ENCODE results near the gene KCNK15.

The KCNK15 gene

GRCh38 chr20:44771172-44771535 lies 25.5 kb downstream of the KCNK15 start:
- no peak overlapping the region for H3K18ac ChIP-seq (ENCODE audit: low read length)

GRCh38 chr20:44772636-44773035 lies 27.0 kb downstream of the KCNK15 start:
- H3K23ac ChIP-seq (ENCODE audit: low read length) = no peak overlapping the region
- no peak overlapping the region for H3K18ac ChIP-seq (ENCODE audit: low read length)
- no peaks in the 10 kb centered on the region for H3K27me3 ChIP-seq (ENCODE audit: insufficient read depth, low read length, poor library complexity)
- H3K4me3 ChIP-seq (ENCODE audit: low read length) = no peak overlapping the region
- no peak overlapping the region for H4K8ac ChIP-seq (ENCODE audit: low read depth, low read length)
- no peak overlapping the region for H2AK5ac ChIP-seq (ENCODE audit: low read length)
- no peak overlapping the region for H3K4me2 ChIP-seq (ENCODE audit: low read length)
- H3K9ac ChIP-seq (ENCODE audit: low read length) = no peak overlapping the region
- no peak overlapping the region for H2BK120ac ChIP-seq (ENCODE audit: low read depth, low read length)
- no peak overlapping the region for H4K5ac ChIP-seq (ENCODE audit: low read length)
- DNase-seq = no peak
- H3K56ac ChIP-seq (ENCODE audit: low read length) = no peak overlapping the region
- H3K36me3 ChIP-seq (ENCODE audit: control insufficient read depth, insufficient read depth, low read length) = no peaks in the 10 kb centered on the region
- H2BK5ac ChIP-seq (ENCODE audit: low read length) = no peak overlapping the region
- no peak overlapping the region for H3K27ac ChIP-seq (ENCODE audit: low read depth, low read length)
- WGBS (ENCODE audit: extremely low coverage, insufficient coverage, low lambda C conversion rate) = no CpG with 5 or more reads among the region's 8 CpGs
- no peak overlapping the region for H2BK15ac ChIP-seq (replicated peaks; ENCODE audit: low read depth)
- H3K79me1 ChIP-seq (ENCODE audit: low read length) = no peaks in the 10 kb centered on the region
- no peak overlapping the region for H3K4ac ChIP-seq (ENCODE audit: low read depth, low read length)
- H3K4me1 ChIP-seq (ENCODE audit: control insufficient read depth, low read depth, low read length) = no peaks in the 10 kb centered on the region
- H3K79me2 ChIP-seq (ENCODE audit: control insufficient read depth, insufficient read depth, low read length) = no peaks in the 10 kb centered on the region

More at GRCh38 chr20:44771172-44771535, 25.5 kb downstream of the KCNK15 start:
- Histone ChIP-seq H2BK5ac (ENCODE audit: low read length) (no peak overlapping the region), H3K4me2 (ENCODE audit: low read length) (no peak overlapping the region), H3K36me3 (ENCODE audit: control insufficient read depth, insufficient read depth, low read length) (no peaks in the 10 kb centered on the region), H2BK120ac (ENCODE audit: low read depth, low read length) (no peak overlapping the region), H2AK5ac (ENCODE audit: low read length) (no peak overlapping the region), H3K9ac (ENCODE audit: low read length) (no peak overlapping the region), H3K79me1 (ENCODE audit: low read length) (no peaks in the 10 kb centered on the region), H4K8ac (ENCODE audit: low read depth, low read length) (no peak overlapping the region), H3K4me1 (ENCODE audit: control insufficient read depth, low read depth, low read length) (no peaks in the 10 kb centered on the region), H3K4me3 (ENCODE audit: low read length) (no peak overlapping the region), H2BK15ac (replicated peaks; ENCODE audit: low read depth) (no peak overlapping the region), H4K5ac (ENCODE audit: low read length) (no peak overlapping the region), H3K27ac (ENCODE audit: low read depth, low read length) (no peak overlapping the region), H3K79me2 (ENCODE audit: control insufficient read depth, insufficient read depth, low read length) (no peaks in the 10 kb centered on the region), H3K4ac (ENCODE audit: low read depth, low read length) (no peak overlapping the region), H3K27me3 (ENCODE audit: insufficient read depth, low read length, poor library complexity) (no peaks in the 10 kb centered on the region), H3K56ac (ENCODE audit: low read length) (no peak overlapping the region), H3K23ac (ENCODE audit: low read length) (no peak overlapping the region)
- no CpG with 5 or more reads among the region's 8 CpGs for WGBS (ENCODE audit: extremely low coverage, insufficient coverage, low lambda C conversion rate)
- no peak for DNase-seq

- H2BK15ac ChIP-seq (replicated peaks; ENCODE audit: low read depth) = no peak overlapping the region
- no peak overlapping the region for H4K8ac ChIP-seq (ENCODE audit: low read depth, low read length)
- H3K4me2 ChIP-seq (ENCODE audit: low read length) = no peak overlapping the region
- DNase-seq = no peak
- no peaks in the 10 kb centered on the region for H3K79me2 ChIP-seq (ENCODE audit: control insufficient read depth, insufficient read depth, low read length)
- no peak overlapping the region for H3K56ac ChIP-seq (ENCODE audit: low read length)
- no peak overlapping the region for H4K5ac ChIP-seq (ENCODE audit: low read length)
- H3K36me3 ChIP-seq (ENCODE audit: control insufficient read depth, insufficient read depth, low read length) = no peaks in the 10 kb centered on the region
- WGBS (ENCODE audit: extremely low coverage, insufficient coverage, low lambda C conversion rate) = no CpG with 5 or more reads among the region's 10 CpGs
- H3K9ac ChIP-seq (ENCODE audit: low read length) = no peak overlapping the region
- no peak overlapping the region for H3K4me3 ChIP-seq (ENCODE audit: low read length)
- no peak overlapping the region for H3K4ac ChIP-seq (ENCODE audit: low read depth, low read length)
- no peaks in the 10 kb centered on the region for H3K79me1 ChIP-seq (ENCODE audit: low read length)
- no peak overlapping the region for H3K23ac ChIP-seq (ENCODE audit: low read length)
- H3K18ac ChIP-seq (ENCODE audit: low read length) = no peak overlapping the region
- H3K4me1 ChIP-seq (ENCODE audit: control insufficient read depth, low read depth, low read length) = no peaks in the 10 kb centered on the region
- H3K27ac ChIP-seq (ENCODE audit: low read depth, low read length) = no peak overlapping the region
- H2AK5ac ChIP-seq (ENCODE audit: low read length) = no peak overlapping the region
- no peak overlapping the region for H2BK5ac ChIP-seq (ENCODE audit: low read length)
- no peaks in the 10 kb centered on the region for H3K27me3 ChIP-seq (ENCODE audit: insufficient read depth, low read length, poor library complexity)
- no peak overlapping the region for H2BK120ac ChIP-seq (ENCODE audit: low read depth, low read length)
Measured at GRCh38 chr20:44773070-44773829, 27.6 kb downstream of the KCNK15 start.

GRCh38 chr20:44776980-44777379 lies 31.3 kb downstream of the KCNK15 start:
- Histone ChIP-seq H3K56ac (ENCODE audit: low read length) (no peak overlapping the region), H2BK15ac (replicated peaks; ENCODE audit: low read depth) (no peak overlapping the region), H3K79me2 (ENCODE audit: control insufficient read depth, insufficient read depth, low read length) (no peaks in the 10 kb centered on the region), H3K4me2 (ENCODE audit: low read length) (no peak overlapping the region), H3K9ac (ENCODE audit: low read length) (no peak overlapping the region), H3K4me1 (ENCODE audit: control insufficient read depth, low read depth, low read length) (no peaks in the 10 kb centered on the region), H3K27ac (ENCODE audit: low read depth, low read length) (no peak overlapping the region), H2BK5ac (ENCODE audit: low read length) (no peak overlapping the region), H3K4ac (ENCODE audit: low read depth, low read length) (no peak overlapping the region), H2AK5ac (ENCODE audit: low read length) (no peak overlapping the region), H3K4me3 (ENCODE audit: low read length) (no peak overlapping the region), H4K5ac (ENCODE audit: low read length) (no peak overlapping the region), H3K18ac (ENCODE audit: low read length) (no peak overlapping the region), H2BK120ac (ENCODE audit: low read depth, low read length) (no peak overlapping the region), H3K36me3 (ENCODE audit: control insufficient read depth, insufficient read depth, low read length) (no peaks in the 10 kb centered on the region), H3K79me1 (ENCODE audit: low read length) (no peaks in the 10 kb centered on the region), H4K8ac (ENCODE audit: low read depth, low read length) (no peak overlapping the region), H3K27me3 (ENCODE audit: insufficient read depth, low read length, poor library complexity) (no peaks in the 10 kb centered on the region), H3K23ac (ENCODE audit: low read length) (no peak overlapping the region)
- peak; percentile 56 for DNase-seq
- no CpG with 5 or more reads among the region's 7 CpGs for WGBS (ENCODE audit: extremely low coverage, insufficient coverage, low lambda C conversion rate)

- Histone ChIP-seq H3K27ac (ENCODE audit: low read depth, low read length) (no peak overlapping the region), H3K4ac (ENCODE audit: low read depth, low read length) (no peak overlapping the region), H3K18ac (ENCODE audit: low read length) (no peak overlapping the region), H3K4me3 (ENCODE audit: low read length) (no peak overlapping the region), H3K27me3 (ENCODE audit: insufficient read depth, low read length, poor library complexity) (no peaks in the 10 kb centered on the region), H3K9ac (ENCODE audit: low read length) (no peak overlapping the region), H2BK120ac (ENCODE audit: low read depth, low read length) (no peak overlapping the region), H2BK15ac (replicated peaks; ENCODE audit: low read depth) (no peak overlapping the region), H3K56ac (ENCODE audit: low read length) (no peak overlapping the region), H3K23ac (ENCODE audit: low read length) (no peak overlapping the region), H3K4me2 (ENCODE audit: low read length) (no peak overlapping the region), H4K8ac (ENCODE audit: low read depth, low read length) (no peak overlapping the region), H2BK5ac (ENCODE audit: low read length) (no peak overlapping the region), H3K36me3 (ENCODE audit: control insufficient read depth, insufficient read depth, low read length) (no peaks in the 10 kb centered on the region), H2AK5ac (ENCODE audit: low read length) (no peak overlapping the region), H3K4me1 (ENCODE audit: control insufficient read depth, low read depth, low read length) (peaks cover 2% of the 10 kb centered on the region), H4K5ac (ENCODE audit: low read length) (no peak overlapping the region), H3K79me1 (ENCODE audit: low read length) (no peaks in the 10 kb centered on the region), H3K79me2 (ENCODE audit: control insufficient read depth, insufficient read depth, low read length) (no peaks in the 10 kb centered on the region)
- DNase-seq = peak; percentile 69
- WGBS (ENCODE audit: extremely low coverage, insufficient coverage, low lambda C conversion rate) = no CpG with 5 or more reads among the region's 5 CpGs
Measured at GRCh38 chr20:44780226-44780625, 34.6 kb downstream of the KCNK15 start.

- Histone ChIP-seq H2BK120ac (ENCODE audit: low read depth, low read length) (no peak overlapping the region), H3K79me2 (ENCODE audit: control insufficient read depth, insufficient read depth, low read length) (no peaks in the 10 kb centered on the region), H2BK5ac (ENCODE audit: low read length) (no peak overlapping the region), H3K56ac (ENCODE audit: low read length) (no peak overlapping the region), H3K27ac (ENCODE audit: low read depth, low read length) (no peak overlapping the region), H3K4me1 (ENCODE audit: control insufficient read depth, low read depth, low read length) (peaks cover 3% of the 10 kb centered on the region), H3K79me1 (ENCODE audit: low read length) (no peaks in the 10 kb centered on the region), H4K5ac (ENCODE audit: low read length) (no peak overlapping the region), H3K36me3 (ENCODE audit: control insufficient read depth, insufficient read depth, low read length) (no peaks in the 10 kb centered on the region), H3K18ac (ENCODE audit: low read length) (no peak overlapping the region), H2BK15ac (replicated peaks; ENCODE audit: low read depth) (no peak overlapping the region), H3K4ac (ENCODE audit: low read depth, low read length) (no peak overlapping the region), H3K9ac (ENCODE audit: low read length) (no peak overlapping the region), H3K4me2 (ENCODE audit: low read length) (no peak overlapping the region), H4K8ac (ENCODE audit: low read depth, low read length) (no peak overlapping the region), H3K27me3 (ENCODE audit: insufficient read depth, low read length, poor library complexity) (no peaks in the 10 kb centered on the region), H3K23ac (ENCODE audit: low read length) (no peak overlapping the region), H3K4me3 (ENCODE audit: low read length) (no peak overlapping the region), H2AK5ac (ENCODE audit: low read length) (no peak overlapping the region)
- no CpG with 5 or more reads among the region's 3 CpGs for WGBS (ENCODE audit: extremely low coverage, insufficient coverage, low lambda C conversion rate)
- no peak for DNase-seq
Measured at GRCh38 chr20:44781118-44781517, 35.5 kb downstream of the KCNK15 start.

Data from mesendoderm (in vitro differentiated cells).